Measurements from ENCODE around the gene EIF4ENIF1. TPM values are rescaled to one million over a fixed set of nuclear protein-coding genes. Genes with fewer than 3 reads are reported as not detected.
"Not testable (repeated sequence)": the region's sequence is repeated elsewhere in the genome, so short reads cannot be mapped to it uniquely, and the experiment has no call there.

The EIF4ENIF1 gene
- total and polyA plus RNA-seq, 2 donors, result 12.1 to 12.3 TPM

DNA sequence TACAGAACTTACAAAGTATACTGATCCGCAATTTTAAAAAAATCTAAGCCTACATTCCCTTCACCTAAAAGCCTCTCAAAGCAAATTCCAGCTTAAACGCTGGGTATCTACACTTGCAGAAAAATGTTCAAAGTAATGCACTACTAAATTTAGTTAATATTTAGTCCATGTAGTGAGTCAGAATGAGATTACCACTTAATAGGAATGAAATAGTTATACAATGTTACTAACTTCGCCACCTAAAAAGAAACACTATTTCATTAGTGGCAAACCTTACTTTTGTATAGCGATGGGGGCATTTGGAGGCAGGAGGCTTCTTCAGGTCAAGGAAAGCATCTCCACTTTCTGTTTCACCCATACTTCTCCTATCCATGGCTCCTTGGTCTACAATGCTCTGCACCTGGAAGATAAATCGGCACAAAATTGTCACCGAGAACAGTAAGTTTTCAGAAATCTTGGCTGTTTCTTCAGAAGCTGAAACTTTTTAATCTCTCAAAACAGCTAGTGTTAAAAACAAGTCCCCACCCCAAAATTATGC lies 1.2 kb downstream of the EIF4ENIF1 start:
- H3K27ac ChIP-seq (ENCODE audit: low read depth in 1 of 2, low read length in 1 of 2), result no peak overlapping the region
- H3K36me3 ChIP-seq (ENCODE audit: control insufficient read depth in 2 of 2, insufficient read depth in 2 of 2, low read length in 1 of 2), result peaks cover 5 to 28% of the 10 kb centered on the region in 2 donors
- no peaks in the 10 kb centered on the region for H3K9me3 ChIP-seq (ENCODE audit: control insufficient read depth in 2 of 2, insufficient read depth in 1 of 2, low read length in 1 of 2)
- peak in 1 of 9 donors; percentile 11 for DNase-seq (ENCODE audit: low read depth in 6 of 9, low spot score in 9 of 9)
- peak overlapping the region; percentile 56 to 91 for H3K4me3 ChIP-seq (ENCODE audit: low read length in 2 of 2)
- 86% methylated on average over 6 of the region's 6 CpGs for WGBS
- H3K4me1 ChIP-seq (ENCODE audit: control insufficient read depth in 2 of 2, insufficient read depth in 2 of 2, low read length in 2 of 2), result peaks cover 9 to 16% of the 10 kb centered on the region in 2 donors
- no peaks in the 10 kb centered on the region for H3K27me3 ChIP-seq (ENCODE audit: control insufficient read depth in 2 of 2, insufficient read depth in 1 of 2, low read length in 1 of 2)

DNA sequence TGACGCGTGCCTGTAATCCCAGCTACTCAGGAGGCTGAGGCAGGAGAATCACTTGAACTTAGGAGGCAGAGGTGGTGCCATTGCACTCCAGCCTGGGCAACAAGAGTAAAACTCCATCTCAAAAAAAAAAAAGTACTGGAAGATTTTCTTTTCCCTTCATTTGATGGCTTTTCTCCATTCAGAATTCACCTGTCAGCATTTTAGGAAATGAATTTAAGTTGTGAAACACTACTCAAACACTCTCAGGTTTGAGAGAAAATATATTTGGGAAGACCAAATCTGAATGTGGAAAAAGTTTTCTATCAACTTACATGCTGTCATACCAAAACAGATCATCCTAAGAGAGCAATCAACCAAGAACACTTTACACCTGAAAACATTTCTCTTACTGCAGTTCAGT lies 2.7 kb downstream of the EIF4ENIF1 start:
- WGBS, result 100% methylated on average over 2 of the region's 2 CpGs
- Histone ChIP-seq H3K4me3 (ENCODE audit: low read length in 2 of 2) (no peak overlapping the region), H3K27ac (ENCODE audit: low read depth in 1 of 2, low read length in 1 of 2) (no peak overlapping the region), H3K27me3 (ENCODE audit: control insufficient read depth in 2 of 2, insufficient read depth in 1 of 2, low read length in 1 of 2) (no peaks in the 10 kb centered on the region), H3K4me1 (ENCODE audit: control insufficient read depth in 2 of 2, insufficient read depth in 2 of 2, low read length in 2 of 2) (peaks cover 9 to 16% of the 10 kb centered on the region in 2 donors), H3K36me3 (ENCODE audit: control insufficient read depth in 2 of 2, insufficient read depth in 2 of 2, low read length in 1 of 2) (peaks cover 9 to 40% of the 10 kb centered on the region in 2 donors), H3K9me3 (ENCODE audit: control insufficient read depth in 2 of 2, insufficient read depth in 1 of 2, low read length in 1 of 2) (no peaks in the 10 kb centered on the region)
- DNase-seq (ENCODE audit: low read depth in 6 of 9, low spot score in 9 of 9), result no peak

GRCh38 chr22:31486369-31486768 lies 3.3 kb downstream of the EIF4ENIF1 start:
- not testable (repeated sequence) for H3K4me3 ChIP-seq (ENCODE audit: low read length in 2 of 2); DNase-seq (ENCODE audit: low read depth in 6 of 9, low spot score in 9 of 9); H3K27me3 ChIP-seq (ENCODE audit: control insufficient read depth in 2 of 2, insufficient read depth in 1 of 2, low read length in 1 of 2); H3K27ac ChIP-seq (ENCODE audit: low read depth in 1 of 2, low read length in 1 of 2); H3K9me3 ChIP-seq (ENCODE audit: control insufficient read depth in 2 of 2, insufficient read depth in 1 of 2, low read length in 1 of 2)
- WGBS, result 97% methylated on average over 11 of the region's 11 CpGs
- peaks cover 12 to 45% of the 10 kb centered on the region in 2 donors for H3K36me3 ChIP-seq (ENCODE audit: control insufficient read depth in 2 of 2, insufficient read depth in 2 of 2, low read length in 1 of 2)
- H3K4me1 ChIP-seq (ENCODE audit: control insufficient read depth in 2 of 2, insufficient read depth in 2 of 2, low read length in 2 of 2), result peaks cover 9 to 12% of the 10 kb centered on the region in 2 donors

- H3K27ac ChIP-seq (ENCODE audit: low read depth in 1 of 2, low read length in 1 of 2); H3K27me3 ChIP-seq (ENCODE audit: control insufficient read depth in 2 of 2, insufficient read depth in 1 of 2, low read length in 1 of 2); H3K4me1 ChIP-seq (ENCODE audit: control insufficient read depth in 2 of 2, insufficient read depth in 2 of 2, low read length in 2 of 2); DNase-seq (ENCODE audit: low read depth in 6 of 9, low spot score in 9 of 9); H3K4me3 ChIP-seq (ENCODE audit: low read length in 2 of 2); H3K9me3 ChIP-seq (ENCODE audit: control insufficient read depth in 2 of 2, insufficient read depth in 1 of 2, low read length in 1 of 2): not testable (repeated sequence)
- peaks cover 20 to 51% of the 10 kb centered on the region in 2 donors for H3K36me3 ChIP-seq (ENCODE audit: control insufficient read depth in 2 of 2, insufficient read depth in 2 of 2, low read length in 1 of 2)
- 98% methylated on average over 8 of the region's 8 CpGs for WGBS
Observed at GRCh38 chr22:31482470-31482869, 7.2 kb downstream of the EIF4ENIF1 start.

- Histone ChIP-seq H3K9me3 (ENCODE audit: control insufficient read depth in 2 of 2, insufficient read depth in 1 of 2, low read length in 1 of 2) (no peaks in the 10 kb centered on the region), H3K27ac (ENCODE audit: low read depth in 1 of 2, low read length in 1 of 2) (no peak overlapping the region), H3K4me3 (ENCODE audit: low read length in 2 of 2) (no peak overlapping the region), H3K27me3 (ENCODE audit: control insufficient read depth in 2 of 2, insufficient read depth in 1 of 2, low read length in 1 of 2) (no peaks in the 10 kb centered on the region), H3K4me1 (ENCODE audit: control insufficient read depth in 2 of 2, insufficient read depth in 2 of 2, low read length in 2 of 2) (no peaks in the 10 kb centered on the region), H3K36me3 (ENCODE audit: control insufficient read depth in 2 of 2, insufficient read depth in 2 of 2, low read length in 1 of 2) (peaks cover 24 to 52% of the 10 kb centered on the region in 2 donors)
- 99% methylated on average over 3 of the region's 3 CpGs for WGBS
- no peak for DNase-seq (ENCODE audit: low read depth in 6 of 9, low spot score in 9 of 9)
Observed at GRCh38 chr22:31481129-31481528, 8.5 kb downstream of the EIF4ENIF1 start.

DNA sequence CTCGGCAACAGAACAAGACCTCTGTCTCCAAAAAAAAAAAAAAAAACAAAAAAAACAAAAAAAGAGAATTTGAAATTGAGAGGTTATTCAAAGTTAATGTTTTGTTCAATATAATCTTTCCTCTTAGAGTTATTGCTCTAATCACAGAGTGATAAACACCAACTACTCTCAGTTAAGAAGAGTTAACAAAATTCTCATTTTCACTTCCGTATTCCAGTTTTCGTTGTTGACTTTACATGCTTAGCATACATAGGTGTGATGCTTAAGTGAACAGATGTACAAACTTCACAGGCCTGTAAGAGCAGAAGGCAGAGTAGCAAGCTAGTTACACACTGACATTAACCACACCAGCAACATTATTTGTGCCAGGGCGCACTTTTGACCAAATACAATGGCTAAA lies 12.3 kb downstream of the EIF4ENIF1 start:
- peaks cover 22 to 35% of the 10 kb centered on the region in 2 donors for H3K36me3 ChIP-seq (ENCODE audit: control insufficient read depth in 2 of 2, insufficient read depth in 2 of 2, low read length in 1 of 2)
- 97% methylated on average over 4 of the region's 4 CpGs for WGBS
- H3K27me3 ChIP-seq (ENCODE audit: control insufficient read depth in 2 of 2, insufficient read depth in 1 of 2, low read length in 1 of 2), result no peaks in the 10 kb centered on the region
- no peak for DNase-seq (ENCODE audit: low read depth in 6 of 9, low spot score in 9 of 9)
- no peak overlapping the region for H3K4me3 ChIP-seq (ENCODE audit: low read length in 2 of 2)
- H3K4me1 ChIP-seq (ENCODE audit: control insufficient read depth in 2 of 2, insufficient read depth in 2 of 2, low read length in 2 of 2), result no peaks in the 10 kb centered on the region
- no peaks in the 10 kb centered on the region for H3K9me3 ChIP-seq (ENCODE audit: control insufficient read depth in 2 of 2, insufficient read depth in 1 of 2, low read length in 1 of 2)
- H3K27ac ChIP-seq (ENCODE audit: low read depth in 1 of 2, low read length in 1 of 2), result no peak overlapping the region

DNA sequence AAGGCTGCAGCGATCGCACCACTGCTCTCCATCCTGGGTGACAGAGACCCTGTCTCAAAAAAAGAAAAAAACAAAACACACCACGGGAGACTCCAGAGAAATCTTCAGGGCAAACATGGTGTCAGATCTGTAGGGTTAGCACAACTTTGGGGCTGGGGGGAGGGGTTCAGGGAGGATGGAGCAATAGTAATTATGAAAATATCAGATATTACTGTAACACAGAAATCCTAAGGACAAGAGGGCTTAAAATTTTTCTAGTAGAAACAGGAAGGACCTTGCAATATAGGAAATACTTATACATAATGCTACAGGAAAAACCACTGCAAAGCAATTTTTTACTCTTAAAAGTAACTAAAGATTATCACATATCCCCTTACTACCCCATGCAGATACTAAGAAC lies 13.8 kb downstream of the EIF4ENIF1 start:
- WGBS, result 97% methylated on average over 3 of the region's 3 CpGs
- Histone ChIP-seq H3K27me3 (ENCODE audit: control insufficient read depth in 2 of 2, insufficient read depth in 1 of 2, low read length in 1 of 2) (no peaks in the 10 kb centered on the region), H3K36me3 (ENCODE audit: control insufficient read depth in 2 of 2, insufficient read depth in 2 of 2, low read length in 1 of 2) (peaks cover 19 to 29% of the 10 kb centered on the region in 2 donors), H3K27ac (ENCODE audit: low read depth in 1 of 2, low read length in 1 of 2) (no peak overlapping the region), H3K4me1 (ENCODE audit: control insufficient read depth in 2 of 2, insufficient read depth in 2 of 2, low read length in 2 of 2) (no peaks in the 10 kb centered on the region), H3K9me3 (ENCODE audit: control insufficient read depth in 2 of 2, insufficient read depth in 1 of 2, low read length in 1 of 2) (no peaks in the 10 kb centered on the region), H3K4me3 (ENCODE audit: low read length in 2 of 2) (no peak overlapping the region)
- no peak for DNase-seq (ENCODE audit: low read depth in 6 of 9, low spot score in 9 of 9)

DNA sequence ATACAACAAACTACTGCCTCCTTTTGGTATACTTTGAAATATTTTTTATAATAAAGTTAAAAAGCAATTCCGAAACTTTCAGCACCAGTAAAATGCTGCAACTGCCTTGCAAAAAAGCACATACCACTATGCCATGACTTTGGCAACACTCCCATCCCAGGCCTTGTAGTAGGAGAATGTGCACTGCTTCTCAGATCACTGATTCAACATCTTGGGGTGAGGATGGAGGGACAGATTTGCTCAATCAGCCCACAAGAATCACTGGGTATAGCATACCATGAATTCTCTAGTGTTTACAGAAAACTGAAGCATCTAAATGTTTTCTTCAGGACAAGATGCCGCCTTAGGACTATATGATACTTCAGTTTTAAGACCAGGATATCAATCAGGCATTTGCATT lies 14.9 kb downstream of the EIF4ENIF1 start:
- Histone ChIP-seq H3K27ac (ENCODE audit: low read depth in 1 of 2, low read length in 1 of 2) (no peak overlapping the region), H3K27me3 (ENCODE audit: control insufficient read depth in 2 of 2, insufficient read depth in 1 of 2, low read length in 1 of 2) (no peaks in the 10 kb centered on the region), H3K9me3 (ENCODE audit: control insufficient read depth in 2 of 2, insufficient read depth in 1 of 2, low read length in 1 of 2) (no peaks in the 10 kb centered on the region), H3K4me3 (ENCODE audit: low read length in 2 of 2) (no peak overlapping the region), H3K4me1 (ENCODE audit: control insufficient read depth in 2 of 2, insufficient read depth in 2 of 2, low read length in 2 of 2) (no peaks in the 10 kb centered on the region), H3K36me3 (ENCODE audit: control insufficient read depth in 2 of 2, insufficient read depth in 2 of 2, low read length in 1 of 2) (peaks cover 19 to 24% of the 10 kb centered on the region in 2 donors)
- no peak for DNase-seq (ENCODE audit: low read depth in 6 of 9, low spot score in 9 of 9)
- WGBS, result 98% methylated on average over 2 of the region's 2 CpGs

DNA sequence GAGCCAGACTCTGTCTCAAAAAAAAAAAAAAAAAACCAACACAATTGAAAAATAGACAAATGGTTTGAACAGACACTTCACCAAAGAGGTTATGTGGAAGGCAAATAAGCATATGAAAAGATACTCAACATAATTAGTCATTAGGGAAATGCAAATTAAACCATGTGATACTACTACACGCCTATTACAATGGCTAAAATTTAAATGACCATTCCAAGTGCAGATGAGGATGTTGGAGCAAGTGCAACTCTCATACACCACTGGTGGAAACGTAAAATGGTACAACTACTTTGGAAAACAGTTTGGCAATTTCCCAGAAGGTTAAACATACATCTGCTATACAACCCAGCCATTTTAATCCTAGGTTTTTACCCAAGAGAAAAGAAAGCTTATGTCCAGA lies 24.3 kb downstream of the EIF4ENIF1 start:
- Histone ChIP-seq H3K9me3 (ENCODE audit: control insufficient read depth in 2 of 2, insufficient read depth in 1 of 2, low read length in 1 of 2) (no peaks in the 10 kb centered on the region), H3K36me3 (ENCODE audit: control insufficient read depth in 2 of 2, insufficient read depth in 2 of 2, low read length in 1 of 2) (peaks cover 45 to 51% of the 10 kb centered on the region in 2 donors), H3K27me3 (ENCODE audit: control insufficient read depth in 2 of 2, insufficient read depth in 1 of 2, low read length in 1 of 2) (no peaks in the 10 kb centered on the region), H3K4me3 (ENCODE audit: low read length in 2 of 2) (no peak overlapping the region), H3K4me1 (ENCODE audit: control insufficient read depth in 2 of 2, insufficient read depth in 2 of 2, low read length in 2 of 2) (no peaks in the 10 kb centered on the region), H3K27ac (ENCODE audit: low read depth in 1 of 2, low read length in 1 of 2) (no peak overlapping the region)
- 97% methylated on average over 2 of the region's 2 CpGs for WGBS
- no peak for DNase-seq (ENCODE audit: low read depth in 6 of 9, low spot score in 9 of 9)
